PC-9 (cell line): ENCODE results near the gene GAS2L1.
"Not testable (repeated sequence)": the region's sequence is repeated elsewhere in the genome, so short reads cannot be mapped to it uniquely, and the experiment has no call there.

ENCODE experiments used
- EZH2 ChIP-seq: fragments of 200-600 bp; sonication (generic); IDR thresholded peaks from 2 replicates; pipeline ENCODE4 v1.8.0; 2017; ENCODE audit warnings: antibody characterized with exemption, low read depth
- TF ChIP-seq, protein P1 (sequence below): fragments of 200-600 bp; sonication (generic); conservative IDR thresholded peaks from 2 replicates; pipeline ENCODE4 v1.6.1; 2017; ENCODE audit warnings: mixed run types, antibody characterized with exemption, mild to moderate bottlenecking, moderate library complexity

DNA sequence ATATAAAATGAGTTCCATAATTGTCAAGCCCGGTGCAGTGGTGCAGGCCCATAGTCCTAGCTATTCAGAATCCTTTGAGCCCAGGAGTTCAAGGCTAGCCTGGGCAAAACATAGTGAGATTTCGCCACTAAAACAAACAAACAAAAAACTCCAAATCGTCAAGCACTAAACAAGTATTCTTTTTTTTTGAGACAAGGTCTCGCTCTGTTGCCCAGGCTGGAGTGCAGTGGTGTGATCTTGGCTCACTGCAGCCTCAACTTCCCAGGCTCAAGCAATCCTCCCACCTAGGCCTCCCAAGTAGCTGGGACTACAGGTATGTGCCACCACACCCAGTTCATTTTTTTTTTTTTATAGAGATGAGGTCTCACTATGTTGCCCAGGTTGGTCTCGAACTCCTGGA, 38.4 kb downstream of the GAS2L1 start:
- TF ChIP-seq EZH2: not testable (repeated sequence)
- TF ChIP-seq, protein P1, sequence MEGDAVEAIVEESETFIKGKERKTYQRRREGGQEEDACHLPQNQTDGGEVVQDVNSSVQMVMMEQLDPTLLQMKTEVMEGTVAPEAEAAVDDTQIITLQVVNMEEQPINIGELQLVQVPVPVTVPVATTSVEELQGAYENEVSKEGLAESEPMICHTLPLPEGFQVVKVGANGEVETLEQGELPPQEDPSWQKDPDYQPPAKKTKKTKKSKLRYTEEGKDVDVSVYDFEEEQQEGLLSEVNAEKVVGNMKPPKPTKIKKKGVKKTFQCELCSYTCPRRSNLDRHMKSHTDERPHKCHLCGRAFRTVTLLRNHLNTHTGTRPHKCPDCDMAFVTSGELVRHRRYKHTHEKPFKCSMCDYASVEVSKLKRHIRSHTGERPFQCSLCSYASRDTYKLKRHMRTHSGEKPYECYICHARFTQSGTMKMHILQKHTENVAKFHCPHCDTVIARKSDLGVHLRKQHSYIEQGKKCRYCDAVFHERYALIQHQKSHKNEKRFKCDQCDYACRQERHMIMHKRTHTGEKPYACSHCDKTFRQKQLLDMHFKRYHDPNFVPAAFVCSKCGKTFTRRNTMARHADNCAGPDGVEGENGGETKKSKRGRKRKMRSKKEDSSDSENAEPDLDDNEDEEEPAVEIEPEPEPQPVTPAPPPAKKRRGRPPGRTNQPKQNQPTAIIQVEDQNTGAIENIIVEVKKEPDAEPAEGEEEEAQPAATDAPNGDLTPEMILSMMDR: not testable (repeated sequence)
